Left kidney (tissue), 1 donor: ENCODE results near the gene TBC1D1. TPM values are rescaled to one million over a fixed set of nuclear protein-coding genes. Genes with fewer than 3 reads are reported as not detected.

Experiments
- polyA plus RNA-seq: library from polyadenylated mRNA; unstranded; fragments of 120-200 nt; gene quantifications from one replicate; pipeline ENCODE4 v1.2.1, GENCODE V29; 2013; ENCODE audit not compliant: insufficient read length

TBC1D1 gene
- polyA plus RNA-seq, 1 donor: 197 TPM

Other genes with a start within 250 kb of the TBC1D1 start
- 9.9 TPM for gene RELL1, start 204.7 kb upstream of the TBC1D1 start, polyA plus RNA-seq
- 36.1 TPM for gene PGM2, start 64.4 kb upstream of the TBC1D1 start, polyA plus RNA-seq
- gene PTTG2, start 69.3 kb downstream of the TBC1D1 start, polyA plus RNA-seq: not detected